HG03469 (cell line): ENCODE measurements around the gene CTBP2.

Experiments used
- ATAC-seq: cut with Tn5 transposase; IDR thresholded peaks from one replicate; pipeline ENCODE4 v1.9.1; 2021; ENCODE audit warnings: mild to moderate bottlenecking, moderate library complexity, moderate number of reproducible peaks; ENCODE audit not compliant: unreplicated experiment

CTBP2 gene

DNA sequence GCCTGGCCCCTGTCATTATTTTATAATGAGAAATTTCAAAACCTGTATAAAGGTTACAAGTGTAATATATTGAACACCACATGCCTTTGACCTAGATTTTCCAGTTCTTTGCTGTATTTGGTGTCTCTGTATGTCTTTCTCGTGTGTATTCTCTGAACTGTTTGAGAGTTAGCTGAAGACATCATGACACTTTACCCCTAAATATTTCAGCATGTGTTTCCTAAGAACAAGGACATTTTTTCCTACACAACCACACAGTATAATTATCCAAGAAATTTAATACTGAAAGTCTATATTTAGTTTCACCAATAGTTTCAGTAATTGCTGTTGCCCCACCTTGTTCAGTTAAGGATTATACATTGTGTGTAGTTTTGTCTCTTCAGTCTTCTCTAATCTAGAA is 203.6 kb downstream of the CTBP2 start:
- no peak for ATAC-seq

DNA sequence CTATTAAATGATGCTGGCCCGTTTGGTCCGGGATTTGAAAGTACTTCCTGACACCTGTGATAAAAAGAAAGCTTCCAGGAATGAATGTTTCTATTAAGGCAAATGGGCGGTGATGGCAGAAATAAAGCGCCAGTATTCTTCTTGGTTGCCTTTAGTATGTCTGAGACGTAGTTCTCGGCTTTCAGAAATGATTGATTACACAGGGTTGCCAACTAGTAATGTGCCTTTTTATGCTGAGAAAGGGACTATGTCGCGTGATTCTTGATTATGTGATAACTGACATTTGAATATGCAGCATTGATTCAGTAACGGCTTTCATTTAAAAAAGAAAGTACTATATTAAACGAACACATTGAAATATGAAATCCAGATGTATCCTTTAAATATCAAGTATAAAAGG is 204.5 kb downstream of the CTBP2 start:
- no peak for ATAC-seq

DNA sequence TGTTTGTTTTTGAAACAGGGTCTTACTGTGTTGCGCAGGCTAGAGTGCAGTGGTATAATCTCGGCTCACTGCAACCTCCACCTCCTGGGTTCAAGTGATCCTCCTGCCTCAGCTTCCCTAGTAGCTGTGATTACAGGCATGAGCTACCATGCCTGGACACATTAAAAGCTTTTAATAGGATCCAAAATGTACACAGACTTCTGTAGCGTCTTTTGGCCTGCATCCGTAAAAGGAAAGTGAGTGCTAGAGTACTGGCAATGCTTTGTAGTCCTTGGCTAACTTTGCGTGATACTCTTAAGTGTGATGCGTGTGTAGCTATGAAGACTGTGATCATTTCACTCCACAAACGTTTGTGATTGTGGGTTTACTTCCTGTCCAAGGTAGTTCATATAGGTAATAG is 205.1 kb downstream of the CTBP2 start:
- ATAC-seq: no peak

DNA sequence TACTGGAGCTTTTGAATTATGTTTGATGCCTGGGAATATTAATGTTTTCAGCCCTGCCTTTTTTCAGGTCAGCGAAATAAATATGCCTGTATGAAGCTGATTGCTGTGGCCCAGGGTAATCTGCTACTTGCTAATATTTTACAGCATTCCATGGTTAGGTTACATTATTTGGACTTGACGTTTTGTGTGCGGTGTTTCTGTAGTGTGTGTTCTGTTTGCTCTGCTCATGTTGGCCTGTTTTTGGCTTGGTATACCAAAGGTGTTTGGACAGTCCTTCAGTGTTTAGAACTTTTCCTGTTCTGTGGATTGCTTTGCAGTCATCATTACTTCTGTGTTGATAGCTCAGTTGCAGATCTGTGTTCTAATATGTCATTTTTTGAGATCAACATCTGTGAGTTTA is 206.9 kb downstream of the CTBP2 start:
- no peak for ATAC-seq

DNA sequence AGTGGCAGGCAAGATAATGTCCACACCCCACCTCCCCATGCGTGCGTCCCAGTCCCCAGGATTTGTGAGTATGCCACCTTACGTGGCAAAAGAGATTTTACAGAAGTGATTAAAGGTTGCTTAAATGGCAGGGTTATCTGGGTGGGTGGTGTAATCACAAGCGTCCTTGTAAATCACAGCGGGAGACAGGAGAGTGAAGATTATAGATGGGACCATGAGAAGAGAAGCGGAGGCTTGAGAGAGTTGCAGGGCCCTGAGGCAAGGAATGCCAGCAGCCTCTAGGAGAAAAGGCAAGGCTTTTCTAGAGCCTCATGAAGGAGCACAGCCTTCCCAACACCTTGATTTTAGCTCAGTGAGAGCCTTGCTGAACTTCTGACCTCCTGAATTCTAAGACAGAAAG is 208.2 kb downstream of the CTBP2 start:
- ATAC-seq: no peak

DNA sequence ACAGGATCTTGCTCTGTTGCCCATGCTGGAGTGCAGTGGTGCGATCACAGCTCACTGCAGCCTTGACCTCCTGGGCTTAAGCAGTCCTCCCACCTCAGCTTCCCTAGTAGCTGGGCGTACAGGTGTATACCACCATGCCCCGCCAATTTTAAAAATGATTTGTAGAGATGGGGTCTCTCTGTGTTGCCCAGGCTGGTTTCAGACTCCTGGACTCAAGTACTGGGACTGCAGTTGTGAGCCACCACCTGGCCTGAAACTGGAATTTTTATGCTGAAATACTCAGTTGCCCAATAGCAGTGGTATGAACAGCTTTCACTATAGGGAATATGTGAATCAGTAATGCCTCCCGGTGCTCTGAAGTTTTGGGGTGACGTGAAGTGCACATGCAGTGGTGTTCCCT is 210.8 kb downstream of the CTBP2 start:
- no peak for ATAC-seq

DNA sequence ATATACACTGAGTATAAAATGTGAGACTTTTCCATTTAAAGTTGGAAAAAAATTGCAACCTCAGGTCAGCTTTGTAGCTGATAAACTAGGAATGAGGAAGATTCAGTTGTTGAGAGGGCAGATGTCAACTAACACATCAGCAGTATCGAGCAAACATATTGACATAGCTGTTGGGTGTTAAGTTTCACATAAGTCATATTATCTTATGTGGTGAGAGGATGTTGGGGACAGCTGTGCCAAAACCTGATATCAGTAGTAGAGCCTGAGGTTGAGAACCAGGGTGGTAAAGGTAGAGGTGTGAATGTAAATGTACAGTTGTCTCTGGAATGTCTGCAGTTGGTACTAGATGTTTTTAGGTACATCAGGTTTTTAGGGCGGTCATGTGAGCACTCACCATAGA is 213.4 kb downstream of the CTBP2 start:
- no peak for ATAC-seq

DNA sequence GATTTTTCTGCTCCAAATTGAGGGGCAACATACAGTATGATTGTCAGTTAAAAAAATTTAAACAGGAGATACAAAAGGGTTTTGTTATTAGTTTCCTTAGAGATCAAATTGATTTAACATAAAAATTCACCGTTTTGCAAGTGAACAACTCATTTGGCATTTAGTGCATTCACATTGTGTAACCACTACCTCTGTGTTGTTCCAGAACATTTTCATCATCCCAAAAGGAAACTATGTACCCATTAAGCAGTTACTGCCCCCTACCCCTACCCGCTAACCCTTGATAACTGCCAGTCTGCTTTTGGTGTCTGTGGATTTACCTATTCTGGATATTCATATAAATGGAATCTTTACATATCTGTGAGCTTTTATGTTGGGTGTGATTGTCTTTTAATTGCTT is 215.4 kb downstream of the CTBP2 start:
- no peak for ATAC-seq

DNA sequence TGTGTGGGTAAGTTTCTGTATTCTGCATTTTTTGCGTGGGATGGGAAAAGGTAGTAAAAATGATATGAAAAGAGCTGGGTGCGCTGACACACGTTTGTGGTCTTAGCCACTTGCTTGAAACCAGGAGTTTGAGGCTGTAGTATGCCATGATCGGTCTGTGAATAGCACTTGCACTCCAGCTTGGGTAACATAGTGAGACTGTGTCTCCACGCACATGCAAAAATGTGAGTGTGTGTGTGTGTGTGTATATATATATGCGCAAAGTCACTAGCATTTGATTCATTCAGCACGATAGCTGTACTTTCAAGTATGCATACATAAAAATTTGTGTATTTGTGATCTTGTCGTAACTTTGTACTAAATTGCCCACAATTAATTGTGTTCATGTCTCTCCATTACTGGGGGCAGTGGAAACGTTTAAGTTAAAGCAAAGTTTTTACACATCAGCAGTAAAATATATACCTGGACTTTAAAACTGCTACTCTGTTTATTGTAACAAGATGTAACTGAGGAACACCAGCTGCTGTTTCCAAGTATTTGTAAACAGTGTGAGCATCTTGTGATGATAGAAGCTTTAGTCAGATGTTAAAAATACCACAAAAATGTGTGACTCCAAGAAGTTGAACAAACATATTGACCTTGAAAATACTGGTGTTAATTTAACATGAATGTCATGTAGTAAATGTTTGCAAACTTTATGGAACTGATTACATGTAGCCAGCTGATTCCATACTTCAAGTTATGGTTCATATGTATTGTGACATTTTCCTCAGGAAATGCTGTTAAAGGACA is 216.9 kb downstream of the CTBP2 start:
- ATAC-seq: no peak

DNA sequence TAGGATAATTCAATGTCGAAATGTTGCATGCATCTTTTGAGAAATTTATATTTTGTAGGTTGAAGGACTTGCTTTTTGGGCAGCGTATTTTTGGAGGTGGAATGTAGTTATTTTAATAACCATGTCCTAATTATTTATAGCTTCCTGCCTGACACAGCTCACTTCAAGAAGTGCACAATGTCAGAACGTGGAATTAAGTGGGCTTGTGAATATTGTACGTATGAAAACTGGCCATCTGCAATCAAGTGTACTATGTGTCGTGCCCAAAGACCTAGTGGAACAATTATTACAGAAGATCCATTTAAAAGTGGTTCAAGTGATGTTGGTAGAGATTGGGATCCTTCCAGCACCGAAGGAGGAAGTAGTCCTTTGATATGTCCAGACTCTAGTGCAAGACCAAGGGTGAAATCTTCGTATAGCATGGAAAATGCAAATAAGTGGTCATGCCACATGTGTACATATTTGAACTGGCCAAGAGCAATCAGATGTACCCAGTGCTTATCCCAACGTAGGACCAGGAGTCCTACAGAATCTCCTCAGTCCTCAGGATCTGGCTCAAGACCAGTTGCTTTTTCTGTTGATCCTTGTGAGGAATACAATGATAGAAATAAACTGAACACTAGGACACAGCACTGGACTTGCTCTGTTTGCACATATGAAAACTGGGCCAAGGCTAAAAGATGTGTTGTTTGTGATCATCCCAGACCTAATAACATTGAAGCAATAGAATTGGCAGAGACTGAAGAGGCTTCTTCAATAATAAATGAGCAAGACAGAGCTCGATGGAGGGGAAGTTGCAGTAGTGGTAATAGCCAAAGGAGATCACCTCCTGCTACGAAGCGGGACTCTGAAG is 217.8 kb downstream of the CTBP2 start:
- no peak for ATAC-seq

DNA sequence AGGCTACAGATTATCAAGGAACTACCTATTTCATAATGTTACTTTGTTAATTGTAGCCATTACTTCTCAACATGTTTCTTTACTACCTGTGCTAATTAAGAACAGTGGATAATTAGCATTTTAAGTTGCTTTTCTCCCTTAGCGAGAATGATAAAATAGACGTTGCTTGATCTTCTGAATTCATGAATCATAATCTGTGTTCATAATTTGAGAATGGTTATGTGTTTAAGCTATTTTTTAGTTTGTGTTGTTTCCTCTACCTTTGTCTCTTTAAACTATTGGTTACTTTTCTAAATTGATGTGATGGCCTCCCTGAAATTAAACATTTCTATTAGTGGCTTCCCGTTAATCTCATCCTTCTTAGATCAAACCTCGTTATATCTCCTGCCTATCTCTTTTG is 218.5 kb downstream of the CTBP2 start, which contains the start of gene ZRANB1:
Gene ZRANB1 (plus strand): TSS at position 301 of the 400 bp plus-strand sequence. CDS start 371 bp downstream, outside the sequence.
- ATAC-seq: no peak

DNA sequence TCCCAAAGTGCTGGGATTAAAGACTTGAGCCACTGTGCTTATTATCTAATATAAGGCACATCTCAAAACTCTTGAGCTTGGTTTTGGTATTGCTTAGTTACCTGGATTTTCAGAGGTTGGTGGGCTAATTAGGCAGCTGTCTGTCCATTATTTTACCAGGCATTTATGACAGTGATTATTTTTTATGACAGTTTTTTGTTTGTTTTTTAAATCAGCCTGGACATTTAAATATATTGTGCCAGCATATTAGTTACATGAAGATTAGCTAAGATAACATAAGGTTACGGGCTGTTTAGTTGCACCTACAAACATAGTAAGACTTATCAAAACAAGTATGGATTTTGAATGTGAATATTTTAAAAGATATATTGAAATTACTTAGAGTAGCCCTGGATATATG is 221.1 kb downstream of the CTBP2 start:
- no peak for ATAC-seq

DNA sequence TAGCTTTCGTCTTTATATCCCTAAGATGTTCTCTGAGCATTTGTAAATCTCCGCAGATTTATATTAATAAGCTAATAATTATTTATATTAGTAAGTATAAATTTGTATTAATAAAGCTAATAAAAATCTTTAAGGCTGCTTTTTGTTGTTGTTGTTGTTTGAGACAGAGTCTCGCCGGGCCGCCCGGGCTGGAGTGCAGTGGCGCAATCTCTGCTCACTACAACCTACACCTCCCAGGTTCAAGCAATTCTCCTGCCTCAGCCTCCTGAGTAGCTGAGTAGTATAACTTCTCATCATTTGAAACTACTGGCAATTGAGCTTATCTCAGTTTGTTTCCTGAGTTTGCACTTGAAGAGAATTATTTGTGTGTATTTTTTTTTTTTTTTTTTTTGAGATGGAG is 223.6 kb downstream of the CTBP2 start:
- no peak for ATAC-seq

DNA sequence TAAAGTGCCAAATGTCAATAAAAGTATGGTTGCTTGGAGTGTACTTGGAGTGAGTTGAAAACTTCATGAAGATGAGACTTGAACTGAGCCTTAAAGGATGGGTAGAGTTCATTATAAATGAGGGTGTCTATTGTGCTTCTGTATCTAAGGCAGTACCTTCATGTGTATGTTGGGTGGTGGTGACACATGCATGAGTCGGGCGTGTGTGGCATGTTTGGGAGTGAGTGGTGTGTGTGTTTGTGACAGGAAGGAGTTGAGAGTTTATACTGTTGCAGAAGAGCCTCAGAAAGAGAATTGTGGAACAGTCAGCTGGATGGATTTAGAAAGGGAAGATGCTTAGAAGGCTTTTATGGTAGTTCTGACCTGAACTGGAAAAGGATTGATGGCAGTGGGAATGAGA is 224.4 kb downstream of the CTBP2 start:
- ATAC-seq: no peak
